ENCODE data around the gene TSC2. TPM values are rescaled to one million over a fixed set of nuclear protein-coding genes. Genes with fewer than 3 reads are reported as not detected.

Gene TSC2
- total RNA-seq (2014; rRNA removed; shearing (Covaris generic)): 50.2 and 59.6 TPM in 2 replicates
- polyA plus RNA-seq (2015; cell fraction: cytosol; rRNA removed): 43.4 and 45.2 TPM in 2 replicates
- polyA plus RNA-seq (2015; cell fraction: nucleus; rRNA removed): 168 and 175 TPM in 2 replicates

DNA sequence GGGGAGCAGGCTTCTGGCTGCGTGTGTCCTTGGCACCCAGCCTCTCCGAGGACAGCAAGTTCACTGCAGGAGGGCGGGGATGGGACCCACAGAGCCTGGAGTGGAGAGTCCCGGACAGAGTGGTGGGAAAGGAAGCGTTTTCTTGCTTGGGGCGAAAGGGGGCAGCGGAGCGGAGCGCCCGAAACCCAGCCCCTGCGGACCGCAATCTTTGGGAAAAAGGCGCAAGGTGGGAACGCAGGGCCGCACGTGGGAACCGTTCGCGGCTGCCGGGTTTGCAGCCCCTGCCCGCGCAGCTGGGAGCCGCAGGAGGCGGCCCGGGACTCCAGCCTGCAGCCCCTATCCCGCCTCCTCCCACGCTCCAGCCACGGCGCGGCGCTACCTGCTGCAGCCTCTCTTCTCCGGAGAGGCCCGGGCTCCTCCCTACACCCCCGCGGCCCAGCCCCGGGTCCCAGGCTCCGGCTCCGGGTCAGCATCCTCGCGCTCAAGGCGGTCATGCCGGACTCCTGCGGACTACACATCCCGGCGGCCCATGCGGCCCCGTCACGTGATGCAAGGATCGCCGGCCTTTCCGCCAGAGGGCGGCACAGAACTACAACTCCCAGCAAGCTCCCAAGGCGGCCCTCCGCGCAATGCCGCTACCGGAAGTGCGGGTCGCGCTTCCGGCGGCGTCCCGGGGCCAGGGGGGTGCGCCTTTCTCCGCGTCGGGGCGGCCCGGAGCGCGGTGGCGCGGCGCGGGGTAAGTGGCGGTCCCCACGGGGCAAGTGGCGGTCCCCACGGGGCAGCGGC lies at the start of gene TSC2, which contains the start of gene NTHL1:
TSS of gene TSC2 (plus strand) at position 656 of the 786 bp plus-strand sequence. CDS start 631 bp downstream, outside the sequence.
TSS of gene NTHL1 (minus strand) at position 505 of the 786 bp plus-strand sequence. CDS start at position 494, 11 bp downstream.
- peak; percentile 98 for DNase-seq (ENCODE audit: low read depth)

DNA sequence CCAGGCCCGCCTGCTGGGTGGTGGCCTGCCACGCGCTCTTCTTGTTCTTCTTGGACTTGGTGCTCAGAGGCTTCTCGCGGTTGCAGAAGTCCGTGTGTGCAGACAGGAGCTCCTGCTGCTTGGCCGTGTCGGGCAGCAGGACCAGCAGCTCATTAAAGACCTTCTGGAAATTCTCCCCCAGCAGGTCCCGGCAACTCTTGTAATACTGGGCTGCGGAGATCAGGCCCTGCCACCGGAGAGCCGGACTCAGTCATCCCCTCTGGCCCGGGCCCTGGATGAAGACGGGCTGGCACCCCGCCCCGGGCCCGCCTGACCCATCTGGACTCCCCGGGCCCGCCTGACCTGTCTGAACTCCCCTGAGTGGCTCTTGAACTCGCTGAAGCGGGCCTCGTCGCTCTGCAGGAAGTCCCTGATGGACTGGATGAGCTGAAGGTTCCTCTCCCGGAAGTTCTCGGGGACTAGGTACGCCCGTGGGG lies 49.4 kb upstream of the TSC2 start:
- no peak for DNase-seq (ENCODE audit: low read depth)

GRCh38 chr16:1998852-1999801 lies 48.7 kb upstream of the TSC2 start:
- DNase-seq (ENCODE audit: low read depth): no peak

DNA sequence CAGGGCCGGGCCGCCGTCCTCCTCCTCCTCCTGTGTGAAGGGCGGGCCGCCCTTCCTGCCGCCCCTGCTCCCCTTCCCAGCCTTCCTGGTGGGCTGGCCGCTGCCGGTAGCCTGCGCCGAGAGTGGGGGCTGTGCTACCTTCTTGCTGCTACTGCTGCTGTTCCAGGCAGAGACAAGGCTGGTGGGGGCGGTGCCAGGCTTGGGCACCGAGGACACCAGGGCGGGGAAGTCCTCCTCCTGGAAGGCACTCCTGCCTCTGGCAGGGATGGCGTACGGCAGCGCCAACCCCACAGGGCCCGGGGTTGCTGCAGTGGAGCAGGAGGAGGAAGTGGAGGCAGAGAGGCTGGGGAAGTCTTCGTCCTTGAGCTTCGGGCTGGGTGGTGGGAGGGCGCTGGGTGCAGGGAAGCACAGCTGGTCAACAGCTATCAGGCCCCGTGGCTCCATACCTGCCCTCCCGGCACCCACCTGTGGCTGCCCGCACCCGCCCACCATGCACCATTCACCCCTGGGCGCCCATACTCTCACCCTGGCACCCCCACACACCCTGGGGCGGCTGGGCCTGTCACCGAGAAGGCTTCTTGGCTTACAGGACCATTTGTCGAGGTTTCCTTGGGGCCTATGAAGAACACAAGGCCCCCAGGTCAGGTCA lies 47.8 kb upstream of the TSC2 start:
- DNase-seq (ENCODE audit: low read depth): no peak

DNA sequence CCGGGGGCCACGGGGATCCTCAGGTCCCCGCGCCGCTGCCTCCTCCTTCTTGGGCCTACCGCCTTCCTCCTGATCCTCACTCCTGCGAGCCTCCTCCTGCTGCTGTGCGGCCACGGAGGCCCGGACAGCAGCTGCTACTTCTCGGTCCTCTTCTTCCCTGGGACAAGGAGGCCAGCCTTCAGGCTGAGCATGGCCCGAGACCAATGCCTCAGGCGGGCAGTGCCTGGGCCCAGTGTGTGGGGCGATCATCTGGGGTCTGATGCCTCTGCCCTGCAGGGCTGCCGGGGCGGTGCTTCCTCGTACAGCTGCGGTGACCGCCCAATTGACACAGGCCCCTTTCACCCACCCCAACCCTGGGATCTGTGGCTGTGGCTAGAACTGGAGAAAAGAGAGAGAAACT lies 46.8 kb upstream of the TSC2 start:
- DNase-seq (ENCODE audit: low read depth): no peak

- no peak for DNase-seq (ENCODE audit: low read depth)
Measured at GRCh38 chr16:2001456-2002355, 46.1 kb upstream of the TSC2 start.

DNA sequence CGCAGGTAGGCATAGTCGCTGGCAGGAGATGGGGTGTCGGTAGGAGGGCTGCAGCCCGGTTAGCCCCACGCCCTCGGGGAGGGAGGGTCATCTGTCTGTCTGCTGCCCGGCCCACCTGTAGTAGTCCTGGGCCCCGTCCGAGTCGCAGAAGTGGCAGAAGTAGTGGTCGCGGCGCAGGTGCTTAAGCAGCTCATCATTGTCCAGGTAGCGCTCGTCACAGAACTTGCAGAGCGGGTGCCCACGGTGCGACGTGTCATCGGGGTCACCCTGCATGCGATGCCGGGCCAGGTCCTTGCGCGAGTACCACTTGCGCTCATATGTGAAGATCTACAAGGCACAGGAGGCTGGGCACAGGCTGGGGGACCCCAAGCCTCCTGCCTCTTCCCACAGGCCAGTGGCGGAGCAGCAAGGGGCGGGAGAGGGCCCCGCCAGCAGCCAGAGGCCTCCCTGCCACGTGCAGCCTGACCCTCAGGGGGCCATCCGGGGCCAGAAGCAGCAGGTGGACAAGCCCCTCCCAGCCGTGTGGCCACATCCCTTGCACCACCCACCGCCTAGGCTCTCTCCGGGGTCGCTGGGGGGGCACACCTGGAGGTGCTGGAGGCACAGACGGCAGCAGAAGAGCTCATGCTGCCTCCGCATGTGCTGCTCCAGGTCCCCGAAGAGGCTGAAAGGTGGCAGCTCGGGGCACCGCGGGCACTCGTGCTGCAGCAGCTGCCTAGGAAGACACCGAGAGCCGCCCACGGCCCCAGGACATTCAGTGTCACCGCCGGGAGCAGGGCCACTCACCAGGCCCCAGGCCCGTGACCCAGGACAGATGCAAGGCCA lies 45.2 kb upstream of the TSC2 start:
- DNase-seq (ENCODE audit: low read depth): no peak

GRCh38 chr16:2003231-2003826 lies 44.5 kb upstream of the TSC2 start:
- DNase-seq (ENCODE audit: low read depth): no peak

- peak; percentile 63 for DNase-seq (ENCODE audit: low read depth)
Measured at GRCh38 chr16:2003827-2004641, 43.8 kb upstream of the TSC2 start.

- no peak for DNase-seq (ENCODE audit: low read depth)
Measured at GRCh38 chr16:2004795-2005517, 42.8 kb upstream of the TSC2 start.

- no peak for DNase-seq (ENCODE audit: low read depth)
Measured at GRCh38 chr16:2005646-2006045, 42.1 kb upstream of the TSC2 start.

DNA sequence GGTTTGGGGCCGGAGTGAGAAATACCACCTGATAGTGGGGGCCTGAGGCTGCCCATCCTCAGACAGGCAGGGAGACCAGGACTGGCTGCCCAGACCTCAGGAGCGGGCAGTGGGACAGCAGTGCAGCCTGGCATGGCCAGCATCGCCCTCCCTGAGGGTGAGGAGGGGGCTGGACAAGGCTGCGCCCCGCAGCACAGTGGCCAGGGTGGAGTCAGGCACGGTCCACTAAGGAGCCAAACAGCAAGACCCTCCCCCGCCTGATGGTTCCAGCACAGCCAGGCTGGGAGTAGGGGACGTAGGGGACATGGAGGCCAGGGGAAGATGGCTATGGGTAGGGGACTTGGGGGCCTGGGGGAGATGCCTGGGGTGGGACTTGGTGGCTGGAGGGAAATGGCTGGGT lies 41.5 kb upstream of the TSC2 start:
- DNase-seq (ENCODE audit: low read depth): no peak

DNA sequence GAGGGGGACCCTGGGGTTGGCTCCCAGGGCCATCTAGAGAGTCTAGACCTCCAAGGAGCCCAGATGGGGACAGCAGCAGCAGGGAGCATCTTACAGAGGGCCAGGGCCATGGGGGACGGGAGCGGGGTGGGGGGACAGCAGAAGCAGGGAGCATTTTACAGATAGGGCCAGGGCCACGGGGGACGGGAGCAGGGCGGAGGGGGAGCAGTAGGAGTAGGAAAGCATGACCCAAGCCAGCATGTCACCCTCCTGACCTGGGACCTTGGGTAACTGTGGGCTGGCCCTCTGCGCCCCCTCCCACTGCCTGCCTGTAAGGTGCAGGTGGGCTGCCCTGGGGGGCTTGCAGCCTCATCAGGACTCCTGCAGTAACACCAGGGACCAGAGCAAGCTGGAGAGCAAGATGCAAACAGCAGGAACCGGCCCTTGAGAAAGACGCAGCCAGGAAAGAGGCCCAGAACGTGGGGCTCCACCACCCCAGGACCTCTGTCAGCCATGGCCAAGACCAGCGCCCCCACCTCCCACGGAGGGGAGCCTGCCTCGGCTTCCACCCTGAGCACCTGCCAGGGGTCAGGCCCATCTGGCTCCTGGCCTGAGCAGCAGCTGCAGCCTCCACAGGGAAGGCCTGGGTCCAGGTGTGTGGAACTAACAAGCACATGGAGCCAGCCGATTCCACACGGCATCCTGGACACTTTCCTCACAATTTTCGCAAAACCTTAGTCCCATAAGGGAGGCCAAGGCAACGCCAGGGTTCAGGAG lies 40.5 kb upstream of the TSC2 start:
- no peak for DNase-seq (ENCODE audit: low read depth)

- peak; percentile 91 for DNase-seq (ENCODE audit: low read depth)
Measured at GRCh38 chr16:2008009-2008526, 39.7 kb upstream of the TSC2 start.

DNA sequence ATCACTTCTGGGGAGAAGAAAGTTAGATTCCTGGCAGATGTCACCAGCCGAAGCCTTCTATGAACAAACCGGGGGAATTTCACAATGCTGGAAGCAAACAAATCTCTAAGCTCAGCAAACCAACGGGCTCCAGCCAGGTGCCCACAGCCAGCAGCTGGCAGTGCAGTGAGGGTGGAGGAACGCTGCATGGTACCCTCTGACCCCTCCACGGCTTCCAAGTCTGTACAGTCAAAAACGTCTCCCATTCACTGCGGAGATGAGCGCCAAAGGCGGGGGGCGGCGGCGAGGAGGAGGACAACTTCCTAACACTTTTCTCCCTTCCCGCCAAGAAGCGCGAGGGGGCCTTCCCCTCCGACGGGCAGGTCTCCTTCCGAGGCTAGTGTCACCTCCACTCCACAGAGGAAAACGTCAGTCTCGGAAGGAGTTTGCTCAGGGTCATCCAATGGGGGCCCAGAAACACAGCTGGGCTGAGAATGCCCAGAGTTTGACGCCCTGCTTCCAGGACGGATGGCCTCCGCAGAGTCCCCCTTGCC lies 39.1 kb upstream of the TSC2 start:
- no peak for DNase-seq (ENCODE audit: low read depth)

- DNase-seq (ENCODE audit: low read depth): no peak
Measured at GRCh38 chr16:2009164-2009711, 38.5 kb upstream of the TSC2 start.
